ENCODE data around the gene BRD1. TPM values are rescaled to one million over a fixed set of nuclear protein-coding genes. Genes with fewer than 3 reads are reported as not detected.

BRD1 gene
- total RNA-seq, 1 donor from 2014 or later: 35.1 TPM

DNA sequence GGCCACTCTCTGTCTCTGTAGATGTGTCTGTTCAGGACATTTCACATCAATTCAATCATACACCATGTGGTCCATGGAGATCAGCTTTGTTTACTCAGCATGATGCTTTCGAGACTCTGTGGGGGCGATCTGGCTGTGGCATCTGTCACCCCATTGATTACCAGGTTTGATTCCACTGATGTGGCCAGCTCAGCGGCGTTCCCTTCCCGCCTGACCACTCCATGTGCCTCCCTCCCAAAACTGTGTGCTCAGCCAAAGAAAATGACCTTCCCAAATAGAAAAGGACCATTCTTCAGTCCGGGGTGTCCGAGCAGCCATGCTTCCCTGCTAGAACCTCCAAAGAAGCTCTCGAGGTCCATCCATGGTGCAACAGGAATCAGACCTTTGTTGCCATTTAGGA, 89.1 kb downstream of the BRD1 start:
- no peaks in the 10 kb centered on the region for H3K36me3 ChIP-seq
- no peaks in the 10 kb centered on the region for H3K4me1 ChIP-seq
- H3K27me3 ChIP-seq: no peaks in the 10 kb centered on the region
- intact Hi-C loops (cut with DNase I): no loop called here
- H3K27ac ChIP-seq: no peak overlapping the region
- H3K4me3 ChIP-seq: no peak overlapping the region
- no peaks in the 10 kb centered on the region for H3K9me3 ChIP-seq
- peak in 1 of 2 donors; percentile 44 for DNase-seq (ENCODE audit: extremely low spot score in 2 of 2)
- TF ChIP-seq POLR2A (IDR thresholded peaks at IDR 0.05) (no peak), POLR2AphosphoS5 (IDR thresholded peaks at IDR 0.05; ENCODE audit: insufficient read depth in 1 of 2, low read depth in 1 of 2) (no peak)
- TF ChIP-seq, protein P1, sequence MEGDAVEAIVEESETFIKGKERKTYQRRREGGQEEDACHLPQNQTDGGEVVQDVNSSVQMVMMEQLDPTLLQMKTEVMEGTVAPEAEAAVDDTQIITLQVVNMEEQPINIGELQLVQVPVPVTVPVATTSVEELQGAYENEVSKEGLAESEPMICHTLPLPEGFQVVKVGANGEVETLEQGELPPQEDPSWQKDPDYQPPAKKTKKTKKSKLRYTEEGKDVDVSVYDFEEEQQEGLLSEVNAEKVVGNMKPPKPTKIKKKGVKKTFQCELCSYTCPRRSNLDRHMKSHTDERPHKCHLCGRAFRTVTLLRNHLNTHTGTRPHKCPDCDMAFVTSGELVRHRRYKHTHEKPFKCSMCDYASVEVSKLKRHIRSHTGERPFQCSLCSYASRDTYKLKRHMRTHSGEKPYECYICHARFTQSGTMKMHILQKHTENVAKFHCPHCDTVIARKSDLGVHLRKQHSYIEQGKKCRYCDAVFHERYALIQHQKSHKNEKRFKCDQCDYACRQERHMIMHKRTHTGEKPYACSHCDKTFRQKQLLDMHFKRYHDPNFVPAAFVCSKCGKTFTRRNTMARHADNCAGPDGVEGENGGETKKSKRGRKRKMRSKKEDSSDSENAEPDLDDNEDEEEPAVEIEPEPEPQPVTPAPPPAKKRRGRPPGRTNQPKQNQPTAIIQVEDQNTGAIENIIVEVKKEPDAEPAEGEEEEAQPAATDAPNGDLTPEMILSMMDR (IDR thresholded peaks at IDR 0.05): no peak

DNA sequence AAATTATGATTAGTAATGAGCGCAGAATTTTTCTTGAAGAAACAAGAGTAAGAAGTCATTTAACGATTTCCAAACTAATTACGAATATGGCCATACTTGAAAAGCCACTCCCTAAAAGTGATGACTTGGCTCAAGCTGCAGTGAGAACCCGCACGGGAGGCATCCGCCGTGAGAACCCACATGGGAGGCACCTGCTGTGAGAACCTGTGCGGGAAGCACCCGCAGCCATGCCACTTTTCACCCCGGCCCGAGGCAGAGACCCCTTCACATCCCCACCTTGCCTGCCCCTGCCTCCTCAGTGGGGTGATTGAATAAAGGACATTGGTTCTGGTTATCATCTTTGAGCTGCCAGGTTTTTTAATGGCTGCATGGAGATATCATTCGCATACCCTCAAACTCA, 89.7 kb downstream of the BRD1 start:
- no peak overlapping the region for H3K27ac ChIP-seq
- DNase-seq (ENCODE audit: extremely low spot score in 2 of 2): peak in 1 of 2 donors; percentile 22
- H3K9me3 ChIP-seq: no peaks in the 10 kb centered on the region
- TF ChIP-seq, protein P1 (IDR thresholded peaks at IDR 0.05): no peak
- no peak for TF ChIP-seq POLR2A (IDR thresholded peaks at IDR 0.05)
- no peak for TF ChIP-seq POLR2AphosphoS5 (IDR thresholded peaks at IDR 0.05; ENCODE audit: insufficient read depth in 1 of 2, low read depth in 1 of 2)
- no peaks in the 10 kb centered on the region for H3K36me3 ChIP-seq
- intact Hi-C loops (cut with DNase I): no loop called here
- no peak overlapping the region for H3K4me3 ChIP-seq
- H3K27me3 ChIP-seq: no peaks in the 10 kb centered on the region
- no peaks in the 10 kb centered on the region for H3K4me1 ChIP-seq

DNA sequence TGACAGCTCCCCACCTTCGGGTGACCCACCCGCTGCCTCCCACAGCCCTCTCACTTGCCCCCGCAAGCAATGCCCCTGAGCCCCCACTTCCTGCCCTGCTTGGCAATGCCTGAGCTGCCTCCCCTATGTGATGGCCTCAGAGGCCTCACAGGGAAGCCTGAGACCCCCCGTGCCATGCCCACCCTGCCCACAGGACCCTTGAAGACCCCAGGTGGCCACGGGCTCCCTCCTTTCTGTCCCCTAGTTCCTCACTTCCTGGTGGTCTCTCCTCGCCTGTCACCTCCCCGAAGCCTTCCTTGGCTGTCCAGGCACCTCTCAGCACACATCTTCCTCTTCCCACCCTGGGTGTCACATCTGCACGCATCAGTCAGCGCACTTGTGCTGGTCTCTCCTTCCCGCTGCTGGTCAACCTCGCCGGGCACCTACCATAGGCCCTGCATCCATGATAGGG, 90.5 kb downstream of the BRD1 start:
- no peak for TF ChIP-seq POLR2A (IDR thresholded peaks at IDR 0.05)
- no peak for TF ChIP-seq POLR2AphosphoS5 (IDR thresholded peaks at IDR 0.05; ENCODE audit: insufficient read depth in 1 of 2, low read depth in 1 of 2)
- TF ChIP-seq, protein P1 (IDR thresholded peaks at IDR 0.05): no peak
- Histone ChIP-seq H3K4me3 (no peak overlapping the region), H3K27ac (no peak overlapping the region), H3K36me3 (no peaks in the 10 kb centered on the region), H3K27me3 (no peaks in the 10 kb centered on the region), H3K9me3 (no peaks in the 10 kb centered on the region), H3K4me1 (no peaks in the 10 kb centered on the region)
- intact Hi-C loops (cut with DNase I): no loop called here
- peak in 1 of 2 donors; percentile 40 for DNase-seq (ENCODE audit: extremely low spot score in 2 of 2)

DNA sequence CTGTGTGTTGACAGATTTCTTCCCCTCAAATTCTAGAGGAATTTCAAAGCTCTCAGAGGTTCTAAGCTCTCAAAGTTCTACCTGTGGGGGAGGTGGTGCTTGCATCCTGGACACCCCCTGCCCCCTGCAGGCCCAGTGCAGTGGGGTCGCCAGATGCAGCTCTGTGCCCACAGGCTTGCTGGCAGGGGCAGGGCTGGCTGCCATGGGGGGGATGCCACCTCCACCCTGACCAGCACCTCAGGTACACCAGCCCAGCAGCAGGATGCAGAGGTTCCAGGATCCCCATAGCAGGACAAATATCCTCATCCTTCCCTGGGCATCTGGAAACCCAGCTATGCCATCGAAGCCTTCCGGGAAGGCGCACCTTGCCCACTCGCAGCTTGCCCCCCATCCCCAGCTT, 91.1 kb downstream of the BRD1 start:
- DNase-seq (ENCODE audit: extremely low spot score in 2 of 2): no peak
- Histone ChIP-seq H3K27me3 (no peaks in the 10 kb centered on the region), H3K4me3 (no peak overlapping the region), H3K4me1 (no peaks in the 10 kb centered on the region), H3K9me3 (no peaks in the 10 kb centered on the region), H3K27ac (no peak overlapping the region), H3K36me3 (no peaks in the 10 kb centered on the region)
- TF ChIP-seq, protein P1 (IDR thresholded peaks at IDR 0.05): no peak
- TF ChIP-seq POLR2AphosphoS5 (IDR thresholded peaks at IDR 0.05; ENCODE audit: insufficient read depth in 1 of 2, low read depth in 1 of 2) (no peak), POLR2A (IDR thresholded peaks at IDR 0.05) (no peak)
- intact Hi-C loops (cut with DNase I): no loop called here

DNA sequence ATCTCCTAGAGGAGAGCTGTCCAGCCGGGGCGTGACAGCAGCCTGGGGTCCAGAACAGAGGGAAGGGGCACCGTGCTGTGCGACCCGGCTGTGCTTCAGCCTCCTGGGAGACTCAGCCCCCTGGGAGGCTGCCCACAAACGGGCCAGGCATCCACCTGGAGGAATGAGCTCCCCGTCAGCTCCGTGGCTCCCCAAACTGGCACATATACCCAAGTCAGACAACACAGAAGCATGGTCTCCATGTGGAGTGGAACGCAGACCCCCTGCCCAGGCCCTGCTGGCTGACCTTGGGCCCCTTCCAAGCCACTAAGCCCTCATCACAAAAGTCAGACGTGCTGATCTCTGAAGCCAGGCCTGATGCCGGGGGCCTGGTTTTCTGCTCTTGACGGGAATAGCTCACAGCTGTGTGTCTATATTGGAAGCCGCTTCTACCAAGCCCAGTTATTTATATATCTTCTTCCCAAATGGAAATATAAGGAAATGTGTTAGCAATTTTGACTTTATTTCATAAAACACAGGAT, 91.7 kb downstream of the BRD1 start:
- H3K4me1 ChIP-seq: no peaks in the 10 kb centered on the region
- H3K36me3 ChIP-seq: no peaks in the 10 kb centered on the region
- TF ChIP-seq, protein P1 (IDR thresholded peaks at IDR 0.05): no peak
- TF ChIP-seq POLR2A (IDR thresholded peaks at IDR 0.05): no peak
- TF ChIP-seq POLR2AphosphoS5 (IDR thresholded peaks at IDR 0.05; ENCODE audit: insufficient read depth in 1 of 2, low read depth in 1 of 2): no peak
- intact Hi-C loops (cut with DNase I): no loop called here
- no peaks in the 10 kb centered on the region for H3K9me3 ChIP-seq
- no peaks in the 10 kb centered on the region for H3K27me3 ChIP-seq
- H3K27ac ChIP-seq: no peak overlapping the region
- DNase-seq (ENCODE audit: extremely low spot score in 2 of 2): peak; percentile 52 to 93
- H3K4me3 ChIP-seq: no peak overlapping the region
